ENCODE measurements around the gene ZNF132.
"Not testable (repeated sequence)": the region's sequence is repeated elsewhere in the genome, so short reads cannot be mapped to it uniquely, and the experiment has no call there.

ZNF132 gene

GRCh38 chr19:58439576-58440554 lies at the start of gene ZNF132:
ZNF132 (minus strand) TSS chr19:58440153; CDS start chr19:58439821, 332 bp downstream.
- Mint-ChIP-seq H3K27ac (peak within 1 kb of the TSS; percentile 99), H3K36me3 (peaks cover 54 to 63% of the 10 kb centered on the region in 2 donors), H3K4me3 (peak within 1 kb of the TSS; percentile 93 to 99), H3K27me3 (peaks cover 0 to 10% of the 10 kb centered on the region in 2 donors), H3K9me3 (peaks cover 36 to 38% of the 10 kb centered on the region in 2 donors), H3K4me1 (peaks cover 32 to 44% of the 10 kb centered on the region in 2 donors)
- ATAC-seq (replicated peaks) (peak; percentile 98 to 99), DNase-seq (peak; percentile 97)

GRCh38 chr19:58484349-58484748 lies 44.4 kb upstream of the ZNF132 start:
- Mint-ChIP-seq H3K4me1 (peaks cover 7 to 11% of the 10 kb centered on the region in 2 donors), H3K36me3 (peaks cover 16 to 30% of the 10 kb centered on the region in 2 donors)
- DNase-seq; H3K9me3 Mint-ChIP-seq; ATAC-seq (replicated peaks); H3K27me3 Mint-ChIP-seq; H3K27ac Mint-ChIP-seq; H3K4me3 Mint-ChIP-seq: not testable (repeated sequence)

DNA sequence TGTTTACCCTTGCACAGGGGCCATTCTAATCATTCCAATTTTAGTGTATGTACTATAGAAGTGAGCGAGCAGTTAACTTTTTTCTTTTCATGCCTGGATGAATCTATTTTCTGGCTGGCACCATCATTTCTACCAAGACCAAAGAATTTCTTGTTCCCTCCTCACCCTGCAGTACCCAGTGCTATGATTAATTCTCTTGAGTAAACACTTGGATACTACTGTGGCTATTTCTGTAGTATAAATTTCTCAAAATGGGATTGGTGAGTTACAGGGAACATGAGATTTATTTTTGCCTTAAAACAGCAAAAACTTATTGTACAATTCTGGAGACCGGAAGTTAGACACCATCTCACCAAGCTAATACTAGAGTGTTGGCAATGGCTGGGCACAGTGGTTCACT lies 43.8 kb upstream of the ZNF132 start:
- Mint-ChIP-seq H3K36me3 (peaks cover 20 to 36% of the 10 kb centered on the region in 2 donors), H3K4me1 (peaks cover 4 to 6% of the 10 kb centered on the region in 2 donors), H3K9me3 (no peaks in the 10 kb centered on the region), H3K27me3 (no peaks in the 10 kb centered on the region), H3K4me3 (no peak overlapping the region), H3K27ac (no peak overlapping the region)
- ATAC-seq (replicated peaks) (no peak), DNase-seq (no peak)

- no peaks in the 10 kb centered on the region for H3K9me3 Mint-ChIP-seq
- H3K4me3 Mint-ChIP-seq: no peak overlapping the region
- no peak overlapping the region for H3K27ac Mint-ChIP-seq
- H3K4me1 Mint-ChIP-seq: peaks cover 11 to 15% of the 10 kb centered on the region in 2 donors
- DNase-seq: no peak
- H3K27me3 Mint-ChIP-seq: no peaks in the 10 kb centered on the region
- no peak for ATAC-seq (replicated peaks)
- H3K36me3 Mint-ChIP-seq: peaks cover 20 to 36% of the 10 kb centered on the region in 2 donors
Observed at GRCh38 chr19:58482372-58482771, 42.4 kb upstream of the ZNF132 start.

GRCh38 chr19:58480831-58481230 lies 40.9 kb upstream of the ZNF132 start:
- Mint-ChIP-seq H3K27ac (peak overlapping the region; percentile 81), H3K36me3 (peaks cover 20 to 36% of the 10 kb centered on the region in 2 donors), H3K4me3 (no peak overlapping the region), H3K9me3 (no peaks in the 10 kb centered on the region), H3K4me1 (peaks cover 18 to 27% of the 10 kb centered on the region in 2 donors), H3K27me3 (no peaks in the 10 kb centered on the region)
- ATAC-seq (replicated peaks): no peak
- no peak for DNase-seq

- Mint-ChIP-seq H3K27ac (no peak overlapping the region), H3K27me3 (no peaks in the 10 kb centered on the region), H3K4me3 (no peak overlapping the region), H3K9me3 (no peaks in the 10 kb centered on the region), H3K36me3 (peaks cover 22 to 36% of the 10 kb centered on the region in 2 donors), H3K4me1 (peaks cover 20 to 30% of the 10 kb centered on the region in 2 donors)
- DNase-seq: no peak
- ATAC-seq (replicated peaks): no peak
Observed at GRCh38 chr19:58480481-58480830, 40.5 kb upstream of the ZNF132 start.

DNA sequence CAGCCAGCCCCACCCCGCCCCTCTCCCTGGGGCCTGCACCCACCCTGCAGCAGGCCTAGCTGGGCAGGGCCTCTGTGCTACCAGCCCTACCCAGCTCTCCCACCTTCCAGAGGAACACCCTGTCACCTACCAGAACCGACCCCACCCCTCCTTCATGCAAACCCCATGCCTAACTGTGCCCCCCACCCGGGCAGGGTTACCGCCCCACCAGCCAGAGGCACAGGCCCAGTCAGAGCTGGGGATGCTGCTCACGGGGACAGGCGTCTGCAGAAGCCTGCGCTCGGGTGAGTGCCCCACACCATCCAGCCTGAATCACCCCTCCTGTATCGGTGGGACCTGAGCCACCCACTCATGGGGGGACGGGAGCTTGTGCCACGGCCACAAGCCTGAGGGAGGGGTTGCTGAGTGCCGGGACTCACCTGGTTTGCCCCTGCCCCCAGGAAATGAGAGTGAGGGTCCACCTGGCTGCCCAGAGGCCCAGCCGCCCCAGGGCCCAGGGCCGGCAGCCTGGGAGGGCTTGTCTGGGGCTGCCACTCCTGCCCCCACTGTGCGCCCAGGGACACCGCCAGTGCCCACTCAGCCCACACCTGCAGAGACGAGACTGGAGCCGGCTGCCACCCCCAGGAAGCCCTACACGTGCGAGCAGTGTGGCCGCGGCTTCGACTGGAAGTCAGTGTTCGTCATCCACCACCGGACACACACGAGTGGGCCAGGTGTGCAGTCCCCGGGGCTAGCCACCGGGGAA lies 40.0 kb upstream of the ZNF132 start:
- Mint-ChIP-seq H3K4me3 (no peak overlapping the region), H3K9me3 (no peaks in the 10 kb centered on the region), H3K36me3 (peaks cover 22 to 36% of the 10 kb centered on the region in 2 donors), H3K27me3 (no peaks in the 10 kb centered on the region), H3K4me1 (peaks cover 23 to 35% of the 10 kb centered on the region in 2 donors), H3K27ac (no peak overlapping the region)
- DNase-seq: no peak
- no peak for ATAC-seq (replicated peaks)

GRCh38 chr19:58479303-58479702 lies 39.4 kb upstream of the ZNF132 start:
- peaks cover 25 to 39% of the 10 kb centered on the region in 2 donors for H3K36me3 Mint-ChIP-seq
- H3K27me3 Mint-ChIP-seq: no peaks in the 10 kb centered on the region
- DNase-seq: no peak
- ATAC-seq (replicated peaks): no peak
- peaks cover 27 to 41% of the 10 kb centered on the region in 2 donors for H3K4me1 Mint-ChIP-seq
- H3K4me3 Mint-ChIP-seq: no peak overlapping the region
- no peak overlapping the region for H3K27ac Mint-ChIP-seq
- no peaks in the 10 kb centered on the region for H3K9me3 Mint-ChIP-seq

- ATAC-seq (replicated peaks) (no peak), DNase-seq (no peak)
- no peak overlapping the region for H3K4me3 Mint-ChIP-seq
- H3K36me3 Mint-ChIP-seq: peaks cover 29 to 40% of the 10 kb centered on the region in 2 donors
- H3K27ac Mint-ChIP-seq: peak overlapping the region; percentile 4
- no peaks in the 10 kb centered on the region for H3K9me3 Mint-ChIP-seq
- no peaks in the 10 kb centered on the region for H3K27me3 Mint-ChIP-seq
- H3K4me1 Mint-ChIP-seq: peaks cover 28 to 47% of the 10 kb centered on the region in 2 donors
Observed at GRCh38 chr19:58477871-58478270, 37.9 kb upstream of the ZNF132 start.

- Mint-ChIP-seq H3K36me3 (peaks cover 30 to 41% of the 10 kb centered on the region in 2 donors), H3K27ac (peak overlapping the region; percentile 99), H3K4me1 (peaks cover 27 to 51% of the 10 kb centered on the region in 2 donors), H3K27me3 (no peaks in the 10 kb centered on the region), H3K4me3 (peak overlapping the region; percentile 93 to 98), H3K9me3 (no peaks in the 10 kb centered on the region)
- no peak for DNase-seq
- ATAC-seq (replicated peaks): no peak
Observed at GRCh38 chr19:58477130-58477529, 37.2 kb upstream of the ZNF132 start.

GRCh38 chr19:58476498-58477015 lies 36.6 kb upstream of the ZNF132 start:
- peaks cover 29 to 43% of the 10 kb centered on the region in 2 donors for H3K36me3 Mint-ChIP-seq
- H3K9me3 Mint-ChIP-seq: no peaks in the 10 kb centered on the region
- ATAC-seq (replicated peaks): peak; percentile 3 to 8
- no peaks in the 10 kb centered on the region for H3K27me3 Mint-ChIP-seq
- peak overlapping the region; percentile 93 to 98 for H3K4me3 Mint-ChIP-seq
- H3K27ac Mint-ChIP-seq: peak overlapping the region; percentile 99
- DNase-seq: no peak
- H3K4me1 Mint-ChIP-seq: peaks cover 26 to 51% of the 10 kb centered on the region in 2 donors

- Mint-ChIP-seq H3K36me3 (peaks cover 25 to 38% of the 10 kb centered on the region in 2 donors), H3K9me3 (no peaks in the 10 kb centered on the region), H3K27ac (peak within 1 kb of the TSS; percentile 99), H3K27me3 (no peaks in the 10 kb centered on the region), H3K4me1 (peaks cover 25 to 48% of the 10 kb centered on the region in 2 donors), H3K4me3 (peak within 1 kb of the TSS; percentile 93 to 98)
- DNase-seq (peak; percentile 95), ATAC-seq (replicated peaks) (peak; percentile 88 to 91)
Observed at GRCh38 chr19:58475714-58476497, 36.0 kb upstream of the ZNF132 start, which contains the start of gene ZNF446. ZNF446 (plus strand) TSS chr19:58476352; CDS start chr19:58477219, 867 bp downstream.

DNA sequence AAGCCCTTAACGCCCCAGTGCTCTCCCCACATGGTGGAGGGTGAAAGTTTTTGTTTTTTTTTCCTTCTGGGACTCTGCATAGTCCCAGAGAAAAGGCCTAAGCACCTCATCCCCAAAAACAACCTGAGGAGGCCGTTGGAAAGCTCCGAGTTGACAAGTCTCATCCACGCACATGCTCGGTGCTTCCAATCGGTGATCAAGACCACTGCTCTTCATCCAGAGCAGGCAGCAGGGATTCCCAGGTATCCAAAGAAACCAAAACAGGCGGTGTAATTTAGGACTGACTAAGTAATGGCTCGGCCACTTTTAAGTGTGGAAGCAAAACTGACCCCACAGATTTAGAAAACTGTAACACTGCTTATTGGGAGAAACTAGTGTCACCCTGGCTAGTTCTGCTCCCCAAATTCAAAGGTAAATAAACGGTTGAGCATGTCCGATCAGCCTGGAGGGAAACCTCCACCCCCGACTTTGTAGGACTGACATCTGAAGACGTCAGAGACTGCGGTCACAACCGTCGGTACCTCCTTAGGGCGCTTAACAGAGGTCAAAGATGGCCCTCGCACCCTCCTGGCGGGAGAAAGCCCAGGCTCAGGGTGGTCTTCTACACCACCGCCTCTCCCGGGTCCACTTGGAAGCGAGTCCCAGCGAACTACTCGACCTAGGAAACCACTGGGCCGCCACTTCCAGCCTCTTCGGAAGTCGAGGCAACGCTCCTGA lies 35.2 kb upstream of the ZNF132 start:
- peaks cover 30 to 42% of the 10 kb centered on the region in 2 donors for H3K36me3 Mint-ChIP-seq
- H3K9me3 Mint-ChIP-seq: no peaks in the 10 kb centered on the region
- H3K27ac Mint-ChIP-seq: peak overlapping the region; percentile 99
- peak overlapping the region; percentile 93 to 98 for H3K4me3 Mint-ChIP-seq
- peaks cover 24 to 46% of the 10 kb centered on the region in 2 donors for H3K4me1 Mint-ChIP-seq
- DNase-seq (no peak), ATAC-seq (replicated peaks) (peak; percentile 21 to 38)
- no peaks in the 10 kb centered on the region for H3K27me3 Mint-ChIP-seq
